NCI-H1092 (cell line): Measurements from ENCODE around the gene ZNF367.
"Not testable (repeated sequence)": the region's sequence is repeated elsewhere in the genome, so short reads cannot be mapped to it uniquely, and the experiment has no call there.

Source experiments
- DNase-seq: peaks from one replicate; lab custom pipeline; 2025; lab: John Stamatoyannopoulos, UW

Gene ZNF367

GRCh38 chr9:96361668-96362067 lies 56.5 kb downstream of the ZNF367 start:
- DNase-seq, result no peak

GRCh38 chr9:96360976-96361375 lies 57.2 kb downstream of the ZNF367 start:
- no peak for DNase-seq

GRCh38 chr9:96360523-96360922 lies 57.6 kb downstream of the ZNF367 start:
- not testable (repeated sequence) for DNase-seq

GRCh38 chr9:96350866-96351265 lies 67.3 kb downstream of the ZNF367 start:
- no peak for DNase-seq

GRCh38 chr9:96348261-96348660 lies 69.9 kb downstream of the ZNF367 start:
- no peak for DNase-seq

- DNase-seq, result no peak
Measured at GRCh38 chr9:96345551-96345950, 72.6 kb downstream of the ZNF367 start.

GRCh38 chr9:96344458-96345180 lies 73.6 kb downstream of the ZNF367 start:
- no peak for DNase-seq

GRCh38 chr9:96343515-96344360 lies 74.4 kb downstream of the ZNF367 start:
- no peak for DNase-seq

- no peak for DNase-seq
Measured at GRCh38 chr9:96342571-96343245, 75.5 kb downstream of the ZNF367 start.

- DNase-seq, result no peak
Measured at GRCh38 chr9:96340707-96341106, 77.5 kb downstream of the ZNF367 start.

- no peak for DNase-seq
Measured at GRCh38 chr9:96338299-96338698, 79.9 kb downstream of the ZNF367 start.
